ENCODE results near the gene GFI1B. TPM values are rescaled to one million over a fixed set of nuclear protein-coding genes. Genes with fewer than 3 reads are reported as not detected.
"Not testable (repeated sequence)": the region's sequence is repeated elsewhere in the genome, so short reads cannot be mapped to it uniquely, and the experiment has no call there.

GFI1B gene
- total and polyA plus RNA-seq, 2 donors (not counting 1 experiment from before 2014, with no cell fraction given): under 0.01 to 0.06 TPM

GRCh38 chr9:132989414-132989996 is 11.0 kb downstream of the GFI1B start:
- H3K4me3 ChIP-seq (replicated peaks in 1 of 4; ENCODE audit: control extremely low read depth in 1 of 4, insufficient read depth in 1 of 4, low read depth in 3 of 4, low read length in 4 of 4): no peak overlapping the region
- no peak for DNase-seq (ENCODE audit: low read depth in 2 of 2)
- H3K27ac ChIP-seq (ENCODE audit: insufficient read depth, low read length): no peak overlapping the region
- H3K4me1 ChIP-seq (ENCODE audit: control insufficient read depth, extremely low read depth, insufficient read depth, low read length): no peaks in the 10 kb centered on the region
- H4K20me1 ChIP-seq (ENCODE audit: control insufficient read depth, extremely low read depth, insufficient read depth, low read length): no peaks in the 10 kb centered on the region
- peaks cover 20% of the 10 kb centered on the region for H3K27me3 ChIP-seq (ENCODE audit: control insufficient read depth, insufficient read depth, low read length)
- no peak overlapping the region for H2AFZ ChIP-seq (ENCODE audit: low read length)
- H3K9me3 ChIP-seq (ENCODE audit: control insufficient read depth, insufficient read depth, low read depth, low read length): no peaks in the 10 kb centered on the region
- no peak overlapping the region for H3K9ac ChIP-seq (ENCODE audit: insufficient read depth, low read length)
- no peaks in the 10 kb centered on the region for H3K79me2 ChIP-seq (ENCODE audit: control insufficient read depth, insufficient read depth, low read length)
- no peaks in the 10 kb centered on the region for H3K36me3 ChIP-seq (ENCODE audit: control insufficient read depth, insufficient read depth, low read length)
- TF ChIP-seq, protein P1, sequence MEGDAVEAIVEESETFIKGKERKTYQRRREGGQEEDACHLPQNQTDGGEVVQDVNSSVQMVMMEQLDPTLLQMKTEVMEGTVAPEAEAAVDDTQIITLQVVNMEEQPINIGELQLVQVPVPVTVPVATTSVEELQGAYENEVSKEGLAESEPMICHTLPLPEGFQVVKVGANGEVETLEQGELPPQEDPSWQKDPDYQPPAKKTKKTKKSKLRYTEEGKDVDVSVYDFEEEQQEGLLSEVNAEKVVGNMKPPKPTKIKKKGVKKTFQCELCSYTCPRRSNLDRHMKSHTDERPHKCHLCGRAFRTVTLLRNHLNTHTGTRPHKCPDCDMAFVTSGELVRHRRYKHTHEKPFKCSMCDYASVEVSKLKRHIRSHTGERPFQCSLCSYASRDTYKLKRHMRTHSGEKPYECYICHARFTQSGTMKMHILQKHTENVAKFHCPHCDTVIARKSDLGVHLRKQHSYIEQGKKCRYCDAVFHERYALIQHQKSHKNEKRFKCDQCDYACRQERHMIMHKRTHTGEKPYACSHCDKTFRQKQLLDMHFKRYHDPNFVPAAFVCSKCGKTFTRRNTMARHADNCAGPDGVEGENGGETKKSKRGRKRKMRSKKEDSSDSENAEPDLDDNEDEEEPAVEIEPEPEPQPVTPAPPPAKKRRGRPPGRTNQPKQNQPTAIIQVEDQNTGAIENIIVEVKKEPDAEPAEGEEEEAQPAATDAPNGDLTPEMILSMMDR (conservative IDR thresholded peaks at IDR 0.05 in 1 of 2, IDR thresholded peaks at IDR 0.05 in 1 of 2; ENCODE audit: low read depth in 1 of 2, low read length in 2 of 2): no peak
- no peak for TF ChIP-seq EZH2 (IDR thresholded peaks at IDR 0.05; ENCODE audit: low read length, missing control alignments)
- no peak overlapping the region for H3K4me2 ChIP-seq (ENCODE audit: extremely low read depth, insufficient read depth, low read length)

DNA sequence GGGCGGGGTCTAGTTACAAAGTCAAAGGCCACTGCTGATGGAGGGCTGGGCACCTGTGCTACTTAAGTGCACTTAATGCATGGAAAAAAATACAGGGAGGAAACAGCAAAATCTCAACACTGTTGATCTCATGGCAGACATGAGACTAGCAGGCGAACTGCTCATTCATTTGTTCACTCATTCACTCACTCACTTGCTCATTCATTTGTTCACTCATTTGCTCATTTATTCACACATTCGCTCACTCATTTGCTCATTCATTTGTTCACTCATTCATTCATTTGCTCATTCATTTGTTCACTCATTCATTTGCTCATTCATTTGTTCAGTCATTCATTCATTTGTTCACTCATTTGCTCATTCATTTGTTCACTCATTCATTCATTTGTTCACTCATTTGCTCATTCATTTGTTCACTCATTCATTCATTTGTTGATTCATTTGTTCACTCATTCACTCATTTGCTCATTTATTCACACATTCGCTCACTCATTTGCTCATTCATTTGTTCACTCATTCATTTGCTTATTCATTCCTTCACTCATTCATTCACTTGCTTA is 11.6 kb downstream of the GFI1B start:
- H3K4me1 ChIP-seq (ENCODE audit: control insufficient read depth, extremely low read depth, insufficient read depth, low read length): not testable (repeated sequence)
- H3K27me3 ChIP-seq (ENCODE audit: control insufficient read depth, insufficient read depth, low read length): peaks cover 23% of the 10 kb centered on the region
- peak in 1 of 2 donors; percentile 9 for DNase-seq (ENCODE audit: low read depth in 2 of 2)

DNA sequence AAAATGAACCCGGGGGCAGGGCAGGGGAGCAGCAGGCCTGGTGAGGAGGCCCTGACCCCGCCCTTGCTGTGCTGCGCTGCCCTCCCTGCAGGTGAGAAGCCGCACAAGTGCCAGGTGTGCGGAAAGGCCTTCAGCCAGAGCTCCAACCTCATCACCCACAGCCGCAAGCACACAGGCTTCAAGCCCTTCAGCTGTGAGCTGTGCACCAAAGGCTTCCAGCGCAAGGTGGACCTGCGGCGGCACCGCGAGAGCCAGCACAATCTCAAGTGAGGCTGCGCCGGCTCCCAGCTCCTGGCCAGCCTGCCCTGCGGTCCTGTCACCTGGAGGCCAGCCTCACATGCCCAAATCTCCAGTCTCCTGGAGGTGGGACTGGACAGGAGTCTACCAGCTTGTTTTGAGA is 12.3 kb downstream of the GFI1B start:
- H4K20me1 ChIP-seq (ENCODE audit: control insufficient read depth, extremely low read depth, insufficient read depth, low read length): no peaks in the 10 kb centered on the region
- peaks cover 23% of the 10 kb centered on the region for H3K27me3 ChIP-seq (ENCODE audit: control insufficient read depth, insufficient read depth, low read length)
- H3K4me1 ChIP-seq (ENCODE audit: control insufficient read depth, extremely low read depth, insufficient read depth, low read length): no peaks in the 10 kb centered on the region

More for the DNA sequence above, 11.6 kb downstream of the GFI1B start:
- H3K9ac ChIP-seq (ENCODE audit: insufficient read depth, low read length); H3K9me3 ChIP-seq (ENCODE audit: control insufficient read depth, insufficient read depth, low read depth, low read length); H3K79me2 ChIP-seq (ENCODE audit: control insufficient read depth, insufficient read depth, low read length); H3K36me3 ChIP-seq (ENCODE audit: control insufficient read depth, insufficient read depth, low read length); H3K4me2 ChIP-seq (ENCODE audit: extremely low read depth, insufficient read depth, low read length); H3K27ac ChIP-seq (ENCODE audit: insufficient read depth, low read length); H2AFZ ChIP-seq (ENCODE audit: low read length); H4K20me1 ChIP-seq (ENCODE audit: control insufficient read depth, extremely low read depth, insufficient read depth, low read length); H3K4me3 ChIP-seq (replicated peaks in 1 of 4; ENCODE audit: control extremely low read depth in 1 of 4, insufficient read depth in 1 of 4, low read depth in 3 of 4, low read length in 4 of 4): not testable (repeated sequence)

More for the DNA sequence above, 12.3 kb downstream of the GFI1B start:
- DNase-seq (ENCODE audit: low read depth in 2 of 2): no peak
- H3K4me2 ChIP-seq (ENCODE audit: extremely low read depth, insufficient read depth, low read length): no peak overlapping the region
- no peak overlapping the region for H3K9ac ChIP-seq (ENCODE audit: insufficient read depth, low read length)
- H3K9me3 ChIP-seq (ENCODE audit: control insufficient read depth, insufficient read depth, low read depth, low read length): no peaks in the 10 kb centered on the region
- no peak overlapping the region for H3K4me3 ChIP-seq (replicated peaks in 1 of 4; ENCODE audit: control extremely low read depth in 1 of 4, insufficient read depth in 1 of 4, low read depth in 3 of 4, low read length in 4 of 4)
- TF ChIP-seq, protein P1 (conservative IDR thresholded peaks at IDR 0.05 in 1 of 2, IDR thresholded peaks at IDR 0.05 in 1 of 2; ENCODE audit: low read depth in 1 of 2, low read length in 2 of 2): no peak
- no peak for TF ChIP-seq EZH2 (IDR thresholded peaks at IDR 0.05; ENCODE audit: low read length, missing control alignments)
- no peaks in the 10 kb centered on the region for H3K36me3 ChIP-seq (ENCODE audit: control insufficient read depth, insufficient read depth, low read length)
- H3K27ac ChIP-seq (ENCODE audit: insufficient read depth, low read length): no peak overlapping the region
- no peak overlapping the region for H2AFZ ChIP-seq (ENCODE audit: low read length)
- H3K79me2 ChIP-seq (ENCODE audit: control insufficient read depth, insufficient read depth, low read length): no peaks in the 10 kb centered on the region

All from fibroblast of lung (primary cell).